PFSK-1 (cell line): ENCODE measurements around the gene KRI1.
A peak's percentile ranks its signal among the peaks of the same experiment; 100 is the strongest.

Experiments
- FOXP2 ChIP-seq: optimal IDR thresholded peaks from 2 replicates; pipeline ENCODE3; 2011; ENCODE audit warnings: borderline replicate concordance, control low read depth, inconsistent platforms; ENCODE audit not compliant: insufficient read depth; ENCODE audit errors: extremely low read length, extremely low read depth
- POLR2AphosphoS5 ChIP-seq: IDR thresholded peaks from 2 replicates; pipeline ENCODE4 v1.6.1; 2012; ENCODE audit warnings: low read depth, mild to moderate bottlenecking, control low read depth, low read length, moderate library complexity
- REST ChIP-seq, 2 experiments: IDR thresholded peaks; 2 replicates each; pipeline versions ENCODE4 v1.6.1 to v1.8.0; 2011 to 2012; ENCODE audit warnings: low read depth in 2 of 2, low read length in 2 of 2, control low read depth in 1 of 2, inconsistent platforms in 1 of 2, mild to moderate bottlenecking in 1 of 2, moderate library complexity in 1 of 2; ENCODE audit not compliant: insufficient read depth in 1 of 2
- SIN3A ChIP-seq: IDR thresholded peaks from 2 replicates; pipeline ENCODE4 v1.6.1; 2012; ENCODE audit warnings: mild to moderate bottlenecking, low read length, moderate library complexity, borderline replicate concordance; ENCODE audit not compliant: insufficient read depth
- TAF1 ChIP-seq: IDR thresholded peaks from 2 replicates; pipeline ENCODE4 v1.6.1; 2012; ENCODE audit warnings: low read length, control low read depth, borderline replicate concordance; ENCODE audit not compliant: insufficient read depth

The KRI1 gene

GRCh38 chr19:10544242-10544752 lies 21.5 kb downstream of the KRI1 start:
- TF ChIP-seq POLR2AphosphoS5 (no peak), SIN3A (no peak), REST (IDR thresholded peaks at IDR 0.05; ENCODE audit: insufficient read depth in 1 of 2, low read depth in 2 of 2, low read length in 2 of 2) (no peak), TAF1 (no peak), FOXP2 (no peak)

- no peak for TF ChIP-seq FOXP2
- no peak for TF ChIP-seq REST (IDR thresholded peaks at IDR 0.05; ENCODE audit: insufficient read depth in 1 of 2, low read depth in 2 of 2, low read length in 2 of 2)
- TF ChIP-seq SIN3A, result no peak
- peak; percentile 66 for TF ChIP-seq POLR2AphosphoS5
- peak; percentile 86; the same call in 1 of the 2 replicates for TF ChIP-seq TAF1
Observed at GRCh38 chr19:10543420-10544241, 22.2 kb downstream of the KRI1 start, which contains the start of gene ATG4D. ATG4D (plus strand) TSS chr19:10543904; CDS start chr19:10544091, 187 bp downstream.

- no peak for TF ChIP-seq TAF1
- no peak for TF ChIP-seq REST (IDR thresholded peaks at IDR 0.05; ENCODE audit: insufficient read depth in 1 of 2, low read depth in 2 of 2, low read length in 2 of 2)
Observed at GRCh38 chr19:10543059-10543419, 22.8 kb downstream of the KRI1 start.

- no peak for TF ChIP-seq POLR2AphosphoS5
- no peak for TF ChIP-seq SIN3A
Observed at GRCh38 chr19:10538204-10538983, 27.4 kb downstream of the KRI1 start.

- TF ChIP-seq FOXP2 (no peak), REST (IDR thresholded peaks at IDR 0.05; ENCODE audit: insufficient read depth in 1 of 2, low read depth in 2 of 2, low read length in 2 of 2) (no peak)
Observed at GRCh38 chr19:10537668-10538067, 28.1 kb downstream of the KRI1 start.
